Activated CD8-positive, alpha-beta memory T cell treated with anti-CD3 and anti-CD28 coated beads, Interleukin-2, amount 50 U/mL, for 1 hour (primary cell): ENCODE results near the gene ELOF1.

Experiments used
- DNase-seq: peaks from one replicate; pipeline ENCODE4 v3.0.0-alpha.2; 2020; ENCODE audit errors: extremely low read depth

Gene ELOF1

DNA sequence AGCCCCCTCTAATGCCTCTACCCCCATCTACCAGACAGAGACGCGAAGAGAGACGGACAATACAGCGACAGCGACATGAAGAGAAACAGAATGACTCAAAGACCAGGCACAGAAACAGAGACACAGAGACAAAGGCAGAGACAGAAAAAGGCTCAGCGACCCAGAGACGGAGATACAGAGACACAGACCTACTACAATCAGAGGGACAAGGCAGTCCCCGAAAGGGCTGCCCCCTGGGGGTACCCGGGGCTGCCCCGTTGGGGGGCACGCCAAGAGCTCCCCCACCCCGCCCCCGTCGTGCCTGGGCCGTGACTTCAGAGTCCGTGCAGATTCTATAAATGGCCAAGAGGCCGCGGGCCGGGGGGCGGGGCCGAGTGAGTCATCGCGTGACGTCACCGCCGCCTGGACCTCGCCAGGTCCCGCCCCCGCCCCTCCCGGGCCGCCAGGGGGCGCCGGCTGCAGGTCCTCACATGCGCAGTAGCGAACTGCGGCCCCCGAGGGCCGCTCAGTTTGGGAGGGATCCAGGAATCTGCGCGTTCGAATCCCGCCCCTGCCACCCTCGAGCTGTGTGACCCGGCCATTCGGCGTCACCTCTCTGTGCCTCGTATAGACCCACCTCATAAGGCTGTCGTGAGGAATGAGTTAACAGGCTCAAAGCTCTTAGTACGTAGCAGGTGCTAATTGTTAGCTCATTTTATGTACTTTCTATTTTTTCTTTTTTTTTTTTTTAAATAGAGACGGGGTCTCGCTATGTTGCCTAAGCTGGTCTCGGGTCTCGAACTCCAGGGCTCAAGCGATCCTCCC, 23.0 kb downstream of the ELOF1 start:
- peak; percentile 36 for DNase-seq

DNA sequence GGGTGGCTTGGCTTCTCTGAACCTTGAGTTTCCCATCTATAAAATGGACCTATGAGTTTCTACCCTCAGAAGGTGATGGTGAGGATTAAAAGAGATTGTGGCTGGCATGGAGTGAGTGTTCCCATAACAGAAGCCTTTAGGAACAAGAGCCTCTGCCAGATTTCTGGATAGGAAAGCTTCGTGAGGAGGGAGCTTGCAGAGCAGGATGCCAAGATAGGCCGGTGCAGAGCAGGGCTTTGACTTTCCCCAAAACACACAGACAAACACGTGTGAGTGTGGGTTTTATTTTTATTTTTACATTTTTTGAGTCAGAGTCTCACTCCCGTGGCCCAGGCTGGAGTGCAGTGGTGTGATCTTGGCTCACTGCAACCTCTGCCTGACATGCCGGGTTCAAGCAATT, 24.1 kb downstream of the ELOF1 start:
- DNase-seq = no peak

DNA sequence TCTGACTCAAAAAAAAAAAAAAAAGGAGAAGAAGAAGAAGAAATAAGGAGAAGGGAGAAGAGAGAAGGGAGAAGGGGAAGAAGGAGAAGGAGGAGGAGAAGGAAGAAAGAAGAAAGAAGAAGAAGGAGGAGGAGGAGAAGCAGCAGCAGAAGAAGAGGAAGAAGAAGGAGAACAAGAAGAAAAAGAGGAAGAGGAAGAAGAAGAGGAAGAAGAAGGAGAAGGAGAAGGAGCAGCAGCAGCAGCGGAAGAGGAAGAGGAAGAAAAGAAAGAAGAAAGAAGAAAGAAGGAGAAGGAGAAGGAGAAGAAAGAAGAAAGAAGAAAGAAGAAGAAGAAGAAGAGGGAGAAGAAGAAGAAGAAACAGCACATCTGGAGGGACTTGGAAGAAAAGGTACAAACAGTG, 24.5 kb downstream of the ELOF1 start:
- DNase-seq = no peak

DNA sequence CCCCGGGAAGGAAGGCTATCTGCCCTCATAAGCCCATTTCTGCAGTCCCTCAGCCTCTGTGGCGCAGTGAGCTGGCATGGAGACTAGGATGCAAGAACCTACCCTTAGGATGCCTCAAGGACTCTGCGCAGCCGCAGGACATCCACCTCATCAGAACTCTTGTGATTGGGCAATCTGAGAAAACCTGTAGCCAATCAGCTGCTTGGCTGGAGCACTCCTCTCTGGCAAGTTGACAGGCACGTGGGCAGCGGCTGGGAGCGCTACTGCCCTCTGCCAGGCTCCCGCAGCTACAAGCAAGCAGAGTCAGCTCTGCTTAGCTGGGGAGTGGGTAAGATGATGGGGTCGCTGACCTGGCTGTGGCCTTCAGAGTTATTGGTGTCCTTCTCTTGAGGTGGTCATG, 28.6 kb downstream of the ELOF1 start:
- no peak for DNase-seq

DNA sequence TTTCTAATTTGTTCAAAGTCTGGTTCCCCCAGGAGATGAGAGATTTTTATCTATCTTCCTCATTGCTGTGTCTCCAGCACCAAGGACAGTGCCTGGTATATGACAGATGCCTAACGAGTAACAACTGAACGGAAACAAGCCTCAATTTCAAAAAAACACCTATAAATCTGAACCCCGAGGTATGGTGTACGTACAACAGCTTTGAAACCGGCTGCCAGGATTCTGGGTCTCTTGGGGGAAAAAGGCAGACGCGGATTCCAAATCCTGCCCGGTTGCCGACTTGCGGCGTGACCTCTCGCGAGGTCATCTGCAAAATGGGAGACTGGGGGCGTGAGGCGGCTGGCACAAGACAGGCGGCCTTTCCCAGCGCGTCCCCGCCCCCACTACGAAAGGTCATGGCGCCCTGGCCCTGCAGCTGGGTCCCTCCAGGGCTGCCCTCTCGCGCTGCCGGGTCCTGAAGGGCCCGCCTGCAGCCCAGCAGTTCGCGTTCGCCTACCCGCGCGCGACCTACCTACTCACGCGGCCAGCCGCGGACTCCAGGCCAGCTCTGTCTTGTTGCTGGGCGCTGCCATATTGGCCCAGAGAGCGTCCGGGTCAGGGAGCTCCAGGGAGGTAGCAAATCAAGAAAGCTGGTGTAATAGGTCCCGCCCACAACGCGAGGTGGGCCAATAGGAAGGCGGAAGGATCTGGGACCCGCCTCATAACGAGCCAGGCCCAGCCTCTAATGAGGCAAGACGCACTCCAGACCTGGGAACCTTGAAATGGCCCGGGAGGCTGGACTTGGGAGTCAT, 30.3 kb downstream of the ELOF1 start, which contains the start of gene ECSIT:
ECSIT (minus strand) TSS at position 584 of the 791 bp plus-strand sequence. CDS start 9,964 bp downstream, outside the sequence.
- DNase-seq = peak; percentile 75

DNA sequence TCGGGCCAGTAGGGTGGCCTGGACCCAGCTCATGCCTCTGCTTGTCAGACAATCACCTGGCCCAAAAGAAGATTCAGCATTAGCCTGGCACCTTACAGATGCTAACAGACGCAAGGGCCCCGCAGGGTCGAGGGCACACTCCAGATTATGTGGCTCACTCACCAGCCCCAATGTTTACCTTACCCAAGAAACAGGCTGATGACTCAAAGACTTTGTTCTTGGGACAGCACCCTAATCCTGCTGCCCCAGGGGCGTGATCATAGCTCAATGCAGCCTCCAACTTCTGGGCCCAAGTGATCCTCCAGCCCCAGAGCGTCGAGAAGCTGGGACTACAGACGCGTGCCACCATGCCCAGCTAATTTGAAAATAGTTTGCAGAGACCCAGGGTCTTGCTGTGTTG, 39.9 kb downstream of the ELOF1 start:
- no peak for DNase-seq

DNA sequence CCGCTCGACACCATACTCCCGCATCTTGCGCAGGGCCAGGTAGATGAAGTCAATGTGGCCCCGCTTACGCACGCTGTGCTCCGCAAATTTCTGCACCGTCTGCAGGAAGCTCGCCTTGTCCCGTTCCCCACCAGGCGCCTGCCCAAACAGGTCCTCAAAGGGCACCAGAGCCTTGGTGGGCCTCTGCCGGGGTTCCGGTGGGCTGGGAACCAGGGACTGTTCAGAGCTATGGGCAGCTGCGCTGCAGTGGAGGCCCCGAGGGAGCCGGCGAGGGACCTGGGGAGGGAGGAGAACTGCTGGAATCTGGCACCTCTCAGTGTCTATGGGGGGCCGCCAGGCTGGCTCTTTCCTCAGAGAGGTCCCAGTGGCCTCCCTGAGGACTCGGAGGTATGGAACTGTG, 45.1 kb downstream of the ELOF1 start:
- no peak for DNase-seq

DNA sequence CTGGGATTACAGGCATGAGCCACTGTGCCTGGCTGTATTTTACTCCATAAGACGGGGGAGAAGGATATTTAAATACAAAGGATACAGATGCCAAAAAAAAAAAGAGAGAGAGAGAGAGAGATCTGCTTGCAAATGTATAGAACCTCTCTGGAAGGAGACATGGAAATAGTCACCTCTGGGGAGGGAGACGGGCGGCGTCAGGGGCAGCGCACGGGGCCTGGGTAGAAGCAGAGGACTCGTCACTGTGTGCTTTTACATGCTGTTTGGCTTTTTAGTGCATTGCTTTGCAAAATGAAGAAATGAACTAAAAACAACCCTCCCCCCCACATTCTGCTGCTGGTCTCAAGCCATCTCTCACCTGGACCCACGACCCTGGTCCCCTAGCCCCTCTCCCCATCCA, 48.6 kb downstream of the ELOF1 start:
- DNase-seq = no peak

DNA sequence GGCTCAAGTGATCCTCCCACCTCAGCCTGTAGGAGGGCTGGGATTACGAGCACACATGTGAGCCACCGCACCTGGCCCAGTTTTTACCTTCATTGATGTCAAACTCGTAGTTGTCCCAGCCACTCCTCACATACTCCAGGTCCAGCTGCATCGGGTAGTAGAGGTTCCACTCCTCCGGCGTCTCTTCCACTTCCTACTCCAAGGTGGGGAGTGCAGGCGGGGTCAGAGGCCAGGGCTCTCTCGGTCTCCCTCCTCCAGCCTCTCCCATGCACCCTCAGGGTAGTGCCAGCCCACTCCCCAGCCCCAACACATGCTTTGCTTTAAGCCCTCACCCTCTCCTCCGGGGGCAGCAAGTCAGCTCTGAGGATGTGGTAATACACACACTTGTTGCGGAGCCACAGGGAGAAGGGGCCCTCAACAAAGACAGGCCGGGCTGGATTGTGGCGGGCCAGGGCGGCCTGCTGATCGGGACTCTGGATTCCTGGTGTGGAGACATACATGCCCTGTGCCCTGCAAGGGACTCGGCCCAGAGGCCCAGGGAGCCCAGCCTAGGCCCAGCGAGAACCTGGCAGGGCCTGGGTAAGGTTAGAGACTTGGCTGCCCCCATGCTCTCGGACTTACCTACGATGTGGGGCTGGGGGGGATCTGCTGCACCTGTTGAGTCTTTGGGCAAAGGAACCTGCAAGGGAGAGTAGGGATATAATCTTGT, 51.5 kb downstream of the ELOF1 start:
- DNase-seq = no peak

DNA sequence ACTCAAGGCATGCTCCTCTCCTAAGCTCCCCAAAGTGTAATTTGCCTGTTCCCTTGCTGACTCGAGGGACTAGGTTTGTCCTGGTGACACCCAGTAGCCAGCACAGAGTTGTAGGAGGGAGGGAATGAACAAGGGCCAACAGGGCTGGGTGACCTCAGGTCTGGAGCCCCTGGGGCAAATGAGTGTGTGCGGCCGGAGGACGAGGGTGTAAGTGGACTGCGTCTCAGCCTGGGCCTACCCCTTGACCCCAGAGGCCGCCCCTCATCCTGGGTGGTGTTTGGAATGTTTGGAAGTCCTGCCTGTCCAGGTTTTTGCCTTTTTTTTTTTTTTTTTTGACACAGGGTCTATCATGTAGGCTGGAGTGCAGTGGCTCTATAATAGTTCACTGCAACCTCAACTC, 52.1 kb downstream of the ELOF1 start:
- DNase-seq = no peak

DNA sequence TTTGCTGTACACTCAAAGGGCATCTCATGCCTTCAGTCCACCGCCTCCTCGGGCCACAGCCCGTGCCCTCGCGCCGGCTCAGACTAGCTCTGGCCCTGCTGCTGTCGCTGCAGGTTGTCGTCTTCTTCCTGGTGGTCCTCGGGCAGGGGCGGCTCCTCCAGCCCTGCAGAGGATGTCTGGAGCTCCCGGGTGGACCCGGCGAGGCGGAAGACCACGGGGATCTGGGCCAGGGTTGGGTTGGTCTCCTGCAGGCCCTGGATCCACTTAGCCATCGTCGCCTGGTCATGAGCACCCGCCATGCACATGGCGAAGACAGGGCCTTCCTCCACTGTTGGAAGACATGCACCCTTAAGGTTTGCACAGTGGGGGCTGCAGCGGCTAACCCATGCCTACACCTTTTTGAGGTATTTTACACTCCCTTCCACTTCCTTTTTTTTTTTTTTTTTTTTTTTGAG, 52.9 kb downstream of the ELOF1 start:
- no peak for DNase-seq

DNA sequence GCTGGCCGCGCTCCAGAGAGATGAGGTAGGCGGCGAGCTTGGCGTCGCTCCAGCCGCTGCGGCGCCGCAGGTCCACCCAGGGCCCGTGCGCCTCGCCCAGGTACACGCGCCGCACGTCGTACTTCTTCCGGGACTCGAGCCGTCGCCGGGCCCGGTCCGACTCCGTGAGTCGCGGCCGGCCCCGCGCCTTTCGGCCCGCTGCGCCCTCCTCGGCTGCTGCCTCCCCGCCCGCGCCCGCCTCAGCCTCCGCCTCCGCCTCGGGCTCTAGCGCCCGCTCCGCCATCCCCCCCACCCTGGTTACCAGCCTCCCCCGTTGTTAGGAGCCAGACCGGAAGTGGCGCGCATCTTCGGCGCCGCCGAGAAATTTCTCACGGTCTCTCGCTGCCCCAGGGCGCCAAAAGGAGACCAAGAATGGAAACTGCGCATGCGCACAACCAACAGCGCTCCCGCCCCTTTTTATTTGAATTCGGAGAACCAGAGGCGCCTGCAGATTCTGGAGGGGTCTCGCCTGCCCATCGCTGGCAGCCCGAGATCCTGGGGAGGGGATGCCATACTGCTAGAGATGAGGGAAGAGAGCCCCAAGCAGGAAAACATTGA, 53.4 kb downstream of the ELOF1 start, which contains the start of gene ZNF653:
ZNF653 (minus strand) TSS at position 336 of the 597 bp plus-strand sequence; CDS start at position 283, 53 bp downstream.
- peak; percentile 86 for DNase-seq

DNA sequence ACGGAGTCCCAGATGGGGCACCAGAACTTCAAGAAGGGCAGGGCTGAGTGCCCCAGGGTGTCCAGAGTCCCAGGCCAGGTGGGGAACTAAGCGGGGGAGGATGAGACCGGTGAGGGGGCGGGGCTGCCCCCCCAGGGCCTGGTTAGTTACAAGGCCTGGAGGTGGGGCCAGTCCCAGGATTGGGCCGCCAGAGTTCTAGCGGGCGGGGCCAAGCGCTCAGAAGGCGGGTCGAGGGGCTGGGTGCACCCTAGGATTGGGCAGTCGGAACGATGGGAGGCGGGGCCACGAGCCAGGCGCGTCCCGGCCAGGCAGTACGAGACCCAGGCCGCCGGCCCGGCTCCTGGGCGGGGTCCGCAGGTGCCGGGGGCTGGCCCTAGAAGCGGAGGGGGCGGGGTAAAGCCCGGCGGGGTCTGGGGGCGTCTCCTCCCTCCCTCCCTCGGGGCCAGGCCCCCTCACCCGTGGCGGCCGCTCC, 54.0 kb downstream of the ELOF1 start:
- DNase-seq = peak; percentile 89

DNA sequence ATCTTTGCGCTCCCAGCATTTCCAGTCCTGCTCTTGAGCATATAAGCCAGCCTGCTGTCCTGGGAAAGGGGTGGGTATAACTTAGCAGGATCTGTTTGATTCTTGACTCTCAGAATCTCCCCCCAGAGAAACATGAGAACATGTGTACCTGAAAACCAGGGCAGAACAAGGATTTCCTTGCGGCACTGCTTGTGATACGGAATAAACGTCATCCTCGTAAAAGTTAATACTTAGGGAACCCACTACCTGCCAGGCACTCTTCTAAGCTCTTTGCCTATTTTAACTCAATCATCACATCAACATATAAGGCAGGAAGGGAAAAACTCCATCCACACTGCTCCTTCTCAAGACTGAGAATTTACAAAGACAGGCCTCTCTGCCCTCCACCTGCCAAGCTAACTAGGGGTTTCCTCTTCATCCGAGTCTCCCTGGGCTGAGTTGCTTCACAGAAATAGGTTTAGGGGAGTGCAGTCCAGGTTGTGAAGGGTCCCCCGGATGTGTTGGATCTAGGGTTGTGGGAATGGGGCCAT, 54.5 kb downstream of the ELOF1 start:
- no peak for DNase-seq
